Endothelial cell of umbilical vein (primary cell): ENCODE measurements around the gene LBX2. TPM values are rescaled to one million over a fixed set of nuclear protein-coding genes. Genes with fewer than 3 reads are reported as not detected.

Experiments used
- BruUV-seq: library from RNA; stranded (reverse); fragments of 400-500 nt; replicated peaks from 2 replicates; lab custom pipeline; 2021; lab: Mats Ljungman, UMichigan
- CTCF ChIA-PET: fragments of 300-600, 350-600 bp; sonication (Branson Sonifier 250); formaldehyde crosslinking; loops from one replicate; lab custom pipeline; 2021; ENCODE audit warnings: antibody characterized with exemption, inconsistent platforms; lab: Charles Lee
- POLR2A ChIA-PET: fragments of 300-600, 350-600 bp; sonication (Branson Sonifier 250); formaldehyde crosslinking; loops from one replicate; lab custom pipeline; 2021; ENCODE audit warnings: antibody characterized with exemption, inconsistent platforms; lab: Charles Lee
- DNase-seq: peaks from one replicate; pipeline ENCODE4 v3.0.0-alpha.2; 2011; ENCODE audit warnings: low read depth, low spot score
- FAIRE-seq: peaks from 2 replicates; lab custom pipeline; 2011; peaks lifted over from hg19 to GRCh38; lab: Jason Lieb, UNC
- H2AFZ ChIP-seq: 2 replicates; pipeline ENCODE4 v1.6.0; 2012; ENCODE audit warnings: low read depth, low read length, control low read depth, inconsistent platforms
- H3K27ac ChIP-seq: 2 replicates; pipeline ENCODE4 v1.5.1; 2011; ENCODE audit warnings: low read depth, mild to moderate bottlenecking, control low read depth, low read length, moderate library complexity; ENCODE audit not compliant: insufficient read depth
- H3K27me3 ChIP-seq, 2 experiments: 2 replicates each; pipeline versions ENCODE4 v1.6.0 to v1.6.1; 2011; ENCODE audit warnings: low read length in 2 of 2, mixed read lengths in 1 of 2; ENCODE audit not compliant: control insufficient read depth in 2 of 2, insufficient read depth in 2 of 2
- H3K36me3 ChIP-seq, 2 experiments: 2 replicates in 1 of 2; 3 replicates in 1 of 2; pipeline ENCODE4 v1.5.1; 2011; ENCODE audit warnings: low read length in 2 of 2, mild to moderate bottlenecking in 1 of 2, moderate library complexity in 1 of 2; ENCODE audit not compliant: control insufficient read depth in 2 of 2, insufficient read depth in 2 of 2; ENCODE audit errors: extremely low read depth in 1 of 2
- H3K4me1 ChIP-seq: 3 replicates; pipeline ENCODE4 v1.5.1; 2011; ENCODE audit warnings: mild to moderate bottlenecking, low read length; ENCODE audit not compliant: control insufficient read depth, insufficient read depth; ENCODE audit errors: extremely low read depth
- H3K4me2 ChIP-seq: 2 replicates; pipeline ENCODE4 v1.6.1; 2011; ENCODE audit warnings: low read length, control low read depth, mixed read lengths; ENCODE audit not compliant: insufficient read depth
- H3K4me3 ChIP-seq, 3 experiments: fragments of 200-600 bp in 1 of 3; sonication (generic), shearing (Covaris generic) in 1 of 3; replicated peaks in 1 of 3; 2 replicates each; pipeline ENCODE4 v1.5.1; 2011 to 2016; ENCODE audit warnings: control low read depth in 3 of 3, low read length in 3 of 3, mild to moderate bottlenecking in 2 of 3, inconsistent platforms in 1 of 3, low read depth in 1 of 3, moderate library complexity in 1 of 3; ENCODE audit not compliant: insufficient read depth in 1 of 3
- H3K79me2 ChIP-seq: 2 replicates; pipeline ENCODE4 v1.6.0; 2012; ENCODE audit warnings: low read length, inconsistent platforms; ENCODE audit not compliant: control insufficient read depth, insufficient read depth
- H3K9ac ChIP-seq: replicated peaks from 2 replicates; pipeline ENCODE3; 2011; ENCODE audit warnings: low read length, control low read depth; ENCODE audit not compliant: insufficient read depth; ENCODE audit errors: extremely low read depth
- H3K9me1 ChIP-seq: replicated peaks from 3 replicates; pipeline ENCODE4 v1.6.0; 2011; ENCODE audit warnings: mild to moderate bottlenecking, low read length; ENCODE audit not compliant: control insufficient read depth, insufficient read depth; ENCODE audit errors: extremely low read depth
- H3K9me3 ChIP-seq: replicated peaks from 2 replicates; pipeline ENCODE4 v1.5.1; 2012; ENCODE audit warnings: low read length, inconsistent platforms; ENCODE audit not compliant: control insufficient read depth, insufficient read depth
- H4K20me1 ChIP-seq: replicated peaks from 2 replicates; pipeline ENCODE3; 2011; ENCODE audit warnings: mild to moderate bottlenecking, low read length; ENCODE audit not compliant: control insufficient read depth, insufficient read depth; ENCODE audit errors: extremely low read depth
- EZH2 ChIP-seq: IDR thresholded peaks from 2 replicates; pipeline ENCODE4 v1.6.1; 2012; ENCODE audit warnings: borderline replicate concordance, low read depth, mild to moderate bottlenecking, moderate library complexity, low read length, inconsistent platforms; ENCODE audit not compliant: severe bottlenecking
- FOS ChIP-seq: IDR thresholded peaks from 2 replicates; pipeline ENCODE4 v1.6.1; 2011; ENCODE audit warnings: mild to moderate bottlenecking, low read length, moderate library complexity, borderline replicate concordance; ENCODE audit not compliant: insufficient read depth
- GATA2 ChIP-seq: IDR thresholded peaks from 2 replicates; pipeline ENCODE4 v1.7.0; 2011; ENCODE audit warnings: low read depth, mild to moderate bottlenecking, moderate library complexity, mixed read lengths, low read length; ENCODE audit not compliant: insufficient read length, insufficient read depth
- JUN ChIP-seq: IDR thresholded peaks from 2 replicates; pipeline ENCODE4 v1.6.1; 2011; ENCODE audit warnings: borderline replicate concordance, low read depth; ENCODE audit not compliant: insufficient read length, insufficient read depth
- MYC ChIP-seq: IDR thresholded peaks from one replicate; pipeline ENCODE4 v1.6.1; 2011; ENCODE audit warnings: mild to moderate bottlenecking, low read depth, low read length
- POLR2A ChIP-seq: IDR thresholded peaks from 2 replicates; pipeline ENCODE4 v1.6.1; 2012; ENCODE audit warnings: low read depth, mild to moderate bottlenecking, control low read depth, low read length
- POLR2AphosphoS5 ChIP-seq: IDR thresholded peaks from 2 replicates; pipeline ENCODE4 v1.6.1; 2012; ENCODE audit warnings: low read depth, mild to moderate bottlenecking, control low read depth, low read length, moderate library complexity; ENCODE audit not compliant: insufficient read depth
- dilution Hi-C: fragments of 300-500 bp; cut with MboI; formaldehyde crosslinking; loops from one replicate; pipeline ENCODE4 v1.15.0; 2019; ENCODE audit warnings: low sequenced_read_pairs; ENCODE audit not compliant: extremely low pct_ligation_motif_present
- intact Hi-C: fragments of 100-400 bp; cut with micrococcal nuclease; formaldehyde crosslinking; loops from one replicate; pipeline ENCODE4 v1.10.0; 2022
- polyA plus RNA-seq, 4 experiments: library from polyadenylated mRNA; depleted of rRNA in 3 of 4; stranded (reverse) in 3 of 4; unstranded in 1 of 4; fragments of >200 nt; gene quantifications; 2 replicates each; pipeline versions ENCODE4 v1.2.1 to v1.2.3, GENCODE V29; 2011 to 2012; ENCODE audit warnings: missing spikeins in 1 of 4
- total RNA-seq: library from RNA; stranded (reverse); gene quantifications from 2 replicates; pipeline ENCODE4 v1.2.3, GENCODE V29; 2021
- TF ChIP-seq, protein P1 (sequence below): IDR thresholded peaks from 2 replicates; pipeline ENCODE4 v1.6.1; 2011; ENCODE audit not compliant: insufficient read depth, insufficient read length
- TF ChIP-seq, protein P2 (sequence below), 2 donors: IDR thresholded peaks; 1 replicate in 1 of 2; 2 replicates in 1 of 2; pipeline ENCODE4 v1.5.1; 2011; ENCODE audit warnings: low read length in 2 of 2, mild to moderate bottlenecking in 2 of 2, moderate library complexity in 2 of 2, control low read depth in 1 of 2, inconsistent platforms in 1 of 2, low read depth in 1 of 2; ENCODE audit not compliant: insufficient read depth in 1 of 2; ENCODE audit errors: extremely low read depth in 1 of 2

Gene LBX2
- total and polyA plus RNA-seq, 2 donors (not counting 3 experiments of a cell fraction or from before 2014, with no cell fraction given): 2.8 to 3.8 TPM

DNA sequence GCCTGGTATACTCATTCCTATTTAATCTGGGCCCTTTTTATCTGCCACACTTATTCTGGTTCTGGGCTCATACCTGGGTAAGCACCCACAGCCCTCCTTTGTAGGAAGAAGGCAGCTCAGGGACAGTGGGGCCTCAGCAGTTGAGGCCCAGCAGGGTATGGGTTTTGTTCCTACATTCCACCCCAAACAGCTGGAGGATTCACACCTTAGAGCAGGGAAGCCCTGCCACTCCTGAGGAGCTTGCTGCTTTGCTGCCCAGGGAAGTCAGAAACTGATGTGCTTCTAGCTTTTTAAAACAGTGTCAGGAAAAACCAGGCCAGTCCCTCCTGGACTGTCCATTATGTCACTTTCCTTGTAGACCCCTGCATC is 1.2 kb upstream of the LBX2 start:
- H3K27ac ChIP-seq: no peak overlapping the region
- peaks cover 23 to 40% of the 10 kb centered on the region in 2 experiments for H3K27me3 ChIP-seq
- no peak overlapping the region for H3K4me2 ChIP-seq
- intact Hi-C loops (loop anchor here (5.0 kb wide), 1 partner anchor 152 kb away; the partner anchor contains the start of gene SEMA4F), dilution Hi-C loops (no loop called here)
- H3K9me1 ChIP-seq: no peaks in the 10 kb centered on the region
- no peak overlapping the region for H3K9ac ChIP-seq
- no peaks in the 10 kb centered on the region for H3K79me2 ChIP-seq
- no peaks in the 10 kb centered on the region for H3K9me3 ChIP-seq
- H3K36me3 ChIP-seq: peaks cover 0 to 3% of the 10 kb centered on the region in 2 experiments
- no peak overlapping the region for H3K4me3 ChIP-seq
- POLR2A ChIA-PET: no interaction called here
- no peak overlapping the region for H2AFZ ChIP-seq
- DNase-seq: no peak
- BruUV-seq: no TSS peak
- CTCF ChIA-PET: interaction anchor here (1.0 to 1.6 kb wide), 5 partner anchors 10 to 87 kb away, joined by 3 to 7 read pairs (median 4); partner anchors contain the start of genes CCDC142, INO80B and TTC31
- TF ChIP-seq, protein P1, sequence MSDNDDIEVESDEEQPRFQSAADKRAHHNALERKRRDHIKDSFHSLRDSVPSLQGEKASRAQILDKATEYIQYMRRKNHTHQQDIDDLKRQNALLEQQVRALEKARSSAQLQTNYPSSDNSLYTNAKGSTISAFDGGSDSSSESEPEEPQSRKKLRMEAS: no peak
- TF ChIP-seq MYC (no peak), POLR2AphosphoS5 (no peak), POLR2A (no peak), JUN (no peak), EZH2 (no peak), FOS (no peak), GATA2 (no peak)
- TF ChIP-seq, protein P2, sequence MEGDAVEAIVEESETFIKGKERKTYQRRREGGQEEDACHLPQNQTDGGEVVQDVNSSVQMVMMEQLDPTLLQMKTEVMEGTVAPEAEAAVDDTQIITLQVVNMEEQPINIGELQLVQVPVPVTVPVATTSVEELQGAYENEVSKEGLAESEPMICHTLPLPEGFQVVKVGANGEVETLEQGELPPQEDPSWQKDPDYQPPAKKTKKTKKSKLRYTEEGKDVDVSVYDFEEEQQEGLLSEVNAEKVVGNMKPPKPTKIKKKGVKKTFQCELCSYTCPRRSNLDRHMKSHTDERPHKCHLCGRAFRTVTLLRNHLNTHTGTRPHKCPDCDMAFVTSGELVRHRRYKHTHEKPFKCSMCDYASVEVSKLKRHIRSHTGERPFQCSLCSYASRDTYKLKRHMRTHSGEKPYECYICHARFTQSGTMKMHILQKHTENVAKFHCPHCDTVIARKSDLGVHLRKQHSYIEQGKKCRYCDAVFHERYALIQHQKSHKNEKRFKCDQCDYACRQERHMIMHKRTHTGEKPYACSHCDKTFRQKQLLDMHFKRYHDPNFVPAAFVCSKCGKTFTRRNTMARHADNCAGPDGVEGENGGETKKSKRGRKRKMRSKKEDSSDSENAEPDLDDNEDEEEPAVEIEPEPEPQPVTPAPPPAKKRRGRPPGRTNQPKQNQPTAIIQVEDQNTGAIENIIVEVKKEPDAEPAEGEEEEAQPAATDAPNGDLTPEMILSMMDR (IDR thresholded peaks at IDR 0.05; ENCODE audit: extremely low read depth in 1 of 2, insufficient read depth in 1 of 2, low read depth in 1 of 2, low read length in 2 of 2): no peak
- no peak for FAIRE-seq
- H3K4me1 ChIP-seq: peaks cover 33% of the 10 kb centered on the region
- no peaks in the 10 kb centered on the region for H4K20me1 ChIP-seq
